Measurements from ENCODE around the gene CHST5. TPM values are rescaled to one million over a fixed set of nuclear protein-coding genes. Genes with fewer than 3 reads are reported as not detected.
A peak's percentile ranks its signal among the peaks of the same experiment; 100 is the strongest.
"Not testable (repeated sequence)": the region's sequence is repeated elsewhere in the genome, so short reads cannot be mapped to it uniquely, and the experiment has no call there.

CHST5 gene
- total RNA-seq, 3 donors from 2014 or later (not counting 1 experiment from before 2014, with no cell fraction given), result not detected

DNA sequence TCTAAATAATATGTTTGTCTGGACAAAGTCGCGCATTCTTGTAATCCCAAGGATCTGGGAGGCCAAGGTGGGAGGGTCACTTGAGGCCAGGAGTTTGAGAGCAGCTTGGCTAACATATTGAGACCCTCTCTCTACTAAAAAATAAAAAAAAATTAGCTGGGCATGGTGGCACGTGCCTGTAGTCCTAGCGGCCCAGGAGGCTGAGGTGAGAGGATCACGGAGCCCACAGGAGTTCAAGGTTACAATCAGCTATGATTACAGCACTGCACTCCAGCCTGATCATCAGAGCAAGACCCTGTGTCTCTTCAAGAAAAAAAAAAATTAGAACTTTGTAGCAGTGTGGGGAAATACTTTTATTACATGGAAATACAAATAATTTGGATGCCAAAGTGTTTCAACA lies 34.5 kb downstream of the CHST5 start:
- WGBS (ENCODE audit: insufficient coverage), result 92% methylated on average over 5 of the region's 5 CpGs
- Histone ChIP-seq H3K36me3 (ENCODE audit: control insufficient read depth, insufficient read depth, low read length) (no peaks in the 10 kb centered on the region), H3K4me3 (ENCODE audit: low read length) (no peak overlapping the region), H3K27ac (ENCODE audit: low read length) (no peak overlapping the region), H3K4me1 (ENCODE audit: control insufficient read depth, insufficient read depth, low read length) (no peaks in the 10 kb centered on the region), H3K9me3 (ENCODE audit: control insufficient read depth, insufficient read depth, low read length) (no peaks in the 10 kb centered on the region), H3K27me3 (ENCODE audit: control insufficient read depth, insufficient read depth, low read length) (no peaks in the 10 kb centered on the region)
- peaks cover 0 to 6% of the 10 kb centered on the region in 2 donors for H3K27me3 Mint-ChIP-seq (ENCODE audit: low read depth in 2 of 2)
- no peaks in the 10 kb centered on the region for H3K36me3 Mint-ChIP-seq
- no peak for ATAC-seq
- TF ChIP-seq CTCF (IDR thresholded peaks at IDR 0.05), result no peak
- H3K4me1 Mint-ChIP-seq, result no peaks in the 10 kb centered on the region
- no peak overlapping the region for H3K4me3 Mint-ChIP-seq
- no peak for DNase-seq
- H3K9me3 Mint-ChIP-seq, result no peaks in the 10 kb centered on the region
- H3K27ac Mint-ChIP-seq, result no peak overlapping the region
- intact Hi-C loops (cut with micrococcal nuclease), result no loop called here

GRCh38 chr16:75498605-75499322 lies 37.1 kb downstream of the CHST5 start:
- WGBS (ENCODE audit: insufficient coverage), result 88% methylated on average over 2 of the region's 13 CpGs
- H3K4me3 ChIP-seq (ENCODE audit: low read length); H3K4me3 Mint-ChIP-seq; H3K36me3 Mint-ChIP-seq; DNase-seq; H3K4me1 ChIP-seq (ENCODE audit: control insufficient read depth, insufficient read depth, low read length); H3K9me3 ChIP-seq (ENCODE audit: control insufficient read depth, insufficient read depth, low read length); H3K36me3 ChIP-seq (ENCODE audit: control insufficient read depth, insufficient read depth, low read length); H3K9me3 Mint-ChIP-seq; ATAC-seq; H3K4me1 Mint-ChIP-seq; H3K27ac ChIP-seq (ENCODE audit: low read length); intact Hi-C loops (cut with micrococcal nuclease); H3K27ac Mint-ChIP-seq: not testable (repeated sequence)
- H3K27me3 ChIP-seq (ENCODE audit: control insufficient read depth, insufficient read depth, low read length), result peaks cover 11% of the 10 kb centered on the region
- peaks cover 9 to 11% of the 10 kb centered on the region in 2 donors for H3K27me3 Mint-ChIP-seq (ENCODE audit: low read depth in 2 of 2)

- peaks cover 9 to 11% of the 10 kb centered on the region in 2 donors for H3K27me3 Mint-ChIP-seq (ENCODE audit: low read depth in 2 of 2)
- H3K4me1 Mint-ChIP-seq, result peaks cover 8% of the 10 kb centered on the region in 2 donors
- Histone ChIP-seq H3K9me3 (ENCODE audit: control insufficient read depth, insufficient read depth, low read length) (no peaks in the 10 kb centered on the region), H3K4me1 (ENCODE audit: control insufficient read depth, insufficient read depth, low read length) (peaks cover 7% of the 10 kb centered on the region), H3K27ac (ENCODE audit: low read length) (no peak overlapping the region), H3K36me3 (ENCODE audit: control insufficient read depth, insufficient read depth, low read length) (no peaks in the 10 kb centered on the region), H3K27me3 (ENCODE audit: control insufficient read depth, insufficient read depth, low read length) (peaks cover 11% of the 10 kb centered on the region), H3K4me3 (ENCODE audit: low read length) (no peak overlapping the region)
- no peaks in the 10 kb centered on the region for H3K36me3 Mint-ChIP-seq
- no peaks in the 10 kb centered on the region for H3K9me3 Mint-ChIP-seq
- WGBS (ENCODE audit: insufficient coverage), result 91% methylated on average over 4 of the region's 4 CpGs
- no peak overlapping the region for H3K4me3 Mint-ChIP-seq
- intact Hi-C loops (cut with micrococcal nuclease), result no loop called here
- TF ChIP-seq CTCF (IDR thresholded peaks at IDR 0.05), result no peak
- no peak for DNase-seq
- H3K27ac Mint-ChIP-seq, result no peak overlapping the region
- no peak for ATAC-seq
Measured at GRCh38 chr16:75497558-75497957, 38.4 kb downstream of the CHST5 start.

DNA sequence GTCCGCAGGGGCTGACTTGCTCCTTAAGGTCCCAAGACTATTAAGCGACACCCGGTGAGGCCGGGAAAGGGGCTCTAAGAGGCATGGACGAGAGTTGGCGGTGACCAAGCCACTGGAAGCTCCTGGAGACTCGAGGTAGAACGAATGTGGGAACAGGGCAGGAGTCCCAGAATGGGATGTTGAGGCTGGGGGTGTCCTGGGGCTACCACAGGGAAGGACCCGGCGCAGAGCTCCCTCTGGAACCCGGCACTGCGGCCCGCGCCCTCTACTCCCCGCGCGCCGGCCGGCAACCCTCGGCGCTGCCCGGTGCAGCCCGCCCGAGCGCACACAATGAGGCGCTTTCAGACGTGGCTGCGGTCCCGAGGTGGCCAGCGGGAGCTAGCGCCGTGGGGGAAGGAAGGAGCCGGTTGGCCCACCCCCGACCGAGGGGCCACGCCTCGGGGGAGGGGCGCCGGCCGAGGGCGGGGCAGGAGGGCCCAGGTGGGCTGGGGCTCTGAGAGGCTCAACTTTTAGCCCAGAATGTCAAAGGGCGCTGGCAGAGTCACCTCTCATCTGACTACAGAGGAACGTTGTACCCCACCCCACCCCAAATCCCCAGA lies 40.7 kb downstream of the CHST5 start, which contains the start of gene CHST6:
CHST6 (minus strand) TSS at position 366 of the 599 bp plus-strand sequence. CDS start 15,613 bp downstream, outside the sequence.
- peak in 1 of 2 donors; percentile 31 for DNase-seq
- intact Hi-C loops (cut with micrococcal nuclease), result no loop called here
- H3K27ac Mint-ChIP-seq, result no peak within 1 kb of the TSS
- Histone ChIP-seq H3K9me3 (ENCODE audit: control insufficient read depth, insufficient read depth, low read length) (no peaks in the 10 kb centered on the region), H3K27ac (ENCODE audit: low read length) (no peak within 1 kb of the TSS), H3K4me3 (ENCODE audit: low read length) (no peak within 1 kb of the TSS), H3K27me3 (ENCODE audit: control insufficient read depth, insufficient read depth, low read length) (peaks cover 11% of the 10 kb centered on the region), H3K4me1 (ENCODE audit: control insufficient read depth, insufficient read depth, low read length) (peaks cover 7% of the 10 kb centered on the region), H3K36me3 (ENCODE audit: control insufficient read depth, insufficient read depth, low read length) (no peaks in the 10 kb centered on the region)
- no peak within 1 kb of the TSS for H3K4me3 Mint-ChIP-seq
- peaks cover 9 to 11% of the 10 kb centered on the region in 2 donors for H3K27me3 Mint-ChIP-seq (ENCODE audit: low read depth in 2 of 2)
- WGBS (ENCODE audit: insufficient coverage), result 2% methylated on average over 43 of the region's 43 CpGs
- H3K9me3 Mint-ChIP-seq, result no peaks in the 10 kb centered on the region
- peak; percentile 53 to 86 (median 64) for ATAC-seq
- no peaks in the 10 kb centered on the region for H3K36me3 Mint-ChIP-seq
- peaks cover 8% of the 10 kb centered on the region in 2 donors for H3K4me1 Mint-ChIP-seq
- no peak for TF ChIP-seq CTCF (IDR thresholded peaks at IDR 0.05)
